Activated T-helper 2 cell treated with anti-CD3 and anti-CD28 coated beads, Interferon-gamma antibody, Interleukin-2, Interleukin-4, amounts not matched to agents 10 μg/mL and 5 μg/mL and 100 μg/mL, durations not matched to agents 14 hours and 24 hours and 36 hours (primary cell): Measurements from ENCODE around the gene WBP1L. TPM values are rescaled to one million over a fixed set of nuclear protein-coding genes. Genes with fewer than 3 reads are reported as not detected.
A peak's percentile ranks its signal among the peaks of the same experiment; 100 is the strongest.
"Not testable (repeated sequence)": the region's sequence is repeated elsewhere in the genome, so short reads cannot be mapped to it uniquely, and the experiment has no call there.

Source experiments
- DNase-seq: peaks from one replicate; pipeline ENCODE4 v3.0.0; 2021; ENCODE audit warnings: low spot score
- H3K27ac Mint-ChIP-seq: one replicate; pipeline ENCODE4 v1.8.0; 2021; ENCODE audit warnings: mixed read lengths
- H3K27me3 Mint-ChIP-seq: one replicate; pipeline ENCODE4 v1.8.0; 2021; ENCODE audit warnings: low read depth, mixed read lengths
- H3K36me3 Mint-ChIP-seq: one replicate; pipeline ENCODE4 v1.8.0; 2021; ENCODE audit warnings: low read depth, mixed read lengths
- H3K4me1 Mint-ChIP-seq: one replicate; pipeline ENCODE4 v1.8.0; 2021; ENCODE audit warnings: low read depth, mixed read lengths
- H3K4me3 Mint-ChIP-seq: one replicate; pipeline ENCODE4 v1.8.0; 2021; ENCODE audit warnings: low read depth, mild to moderate bottlenecking, moderate library complexity, mixed read lengths
- H3K9me3 Mint-ChIP-seq: one replicate; pipeline ENCODE4 v1.8.0; 2021; ENCODE audit warnings: mixed read lengths
- intact Hi-C: fragments of 100-400 bp; cut with micrococcal nuclease; formaldehyde crosslinking; loops from one replicate; pipeline ENCODE4 v1.15.1; 2023
- total RNA-seq: library from RNA; stranded (reverse); gene quantifications from 2 replicates; pipeline ENCODE4 v1.2.3, GENCODE V29; 2022

WBP1L gene
- 18.0 and 19.9 TPM in 2 replicates for total RNA-seq

DNA sequence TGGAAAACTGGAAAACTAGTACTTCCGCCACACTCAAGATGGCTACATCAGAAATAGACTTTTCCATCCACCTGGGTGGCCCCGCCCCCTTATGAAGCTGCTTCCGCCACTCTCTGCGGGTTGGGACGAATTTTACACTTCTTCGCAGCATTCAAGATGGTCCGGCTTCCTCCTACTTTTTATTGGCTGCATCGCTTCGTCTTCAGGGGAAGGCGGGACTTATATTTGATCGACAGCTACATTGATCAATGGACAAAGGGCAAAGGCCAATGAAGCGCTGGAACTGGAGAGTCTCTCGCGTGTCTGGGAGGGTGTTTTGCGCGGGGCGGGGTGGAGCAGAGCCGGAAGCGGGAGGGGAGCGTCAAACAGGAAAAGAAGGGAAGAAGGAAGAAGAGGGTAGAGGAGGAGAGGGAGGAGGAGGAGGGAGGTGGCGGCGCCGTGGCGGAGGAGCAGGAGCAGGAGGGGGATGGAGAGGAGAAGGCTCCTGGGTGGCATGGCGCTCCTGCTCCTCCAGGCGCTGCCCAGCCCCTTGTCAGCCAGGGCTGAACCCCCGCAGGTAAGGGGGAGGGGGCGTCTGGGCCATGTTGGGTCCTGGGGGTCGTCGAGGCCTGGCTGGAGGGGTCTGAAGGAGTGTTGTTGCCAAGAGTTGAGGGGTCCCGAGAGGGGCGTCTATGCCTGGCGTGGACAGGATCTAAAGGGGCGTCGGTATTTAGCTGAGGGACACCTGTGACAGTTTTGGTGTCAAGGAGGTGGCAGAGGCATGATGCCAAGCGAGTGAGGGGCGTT is at the start of gene WBP1L:
TSS of gene WBP1L (plus strand) at position 361 of the 786 bp plus-strand sequence. CDS start at position 467, 106 bp downstream.
- H3K27ac Mint-ChIP-seq = peak within 1 kb of the TSS; percentile 88
- H3K36me3 Mint-ChIP-seq = peaks cover 8% of the 10 kb centered on the region
- intact Hi-C loops = loop anchor here (1.0 to 2.0 kb wide), 3 partner anchors 29 to 241 kb away; partner anchors contain the start of genes ACTR1A, ARL3 and SFXN2
- H3K4me3 Mint-ChIP-seq = peak within 1 kb of the TSS; percentile 89
- peak; percentile 94 for DNase-seq
- peaks cover 5% of the 10 kb centered on the region for H3K9me3 Mint-ChIP-seq
- peaks cover 37% of the 10 kb centered on the region for H3K4me1 Mint-ChIP-seq
- no peaks in the 10 kb centered on the region for H3K27me3 Mint-ChIP-seq

DNA sequence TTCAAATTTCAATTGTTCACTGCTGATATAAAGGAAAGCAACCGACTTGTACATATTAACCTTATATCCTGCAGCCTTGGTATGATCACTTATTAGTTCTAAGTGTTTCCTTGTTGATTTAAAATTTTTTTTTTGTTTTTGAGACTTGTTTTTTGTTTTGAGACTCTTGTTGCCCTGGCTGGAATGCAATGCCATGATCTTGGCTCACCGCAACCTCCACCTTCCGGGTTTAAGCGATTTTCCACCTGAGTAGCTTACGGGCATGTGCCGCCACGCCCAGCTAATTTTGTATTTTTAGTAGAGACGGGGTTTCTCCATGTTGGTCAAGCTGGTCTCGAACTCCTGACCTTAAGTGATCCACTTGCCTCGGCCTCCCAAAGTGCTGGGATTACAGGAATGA is 48.3 kb upstream of the WBP1L start:
- DNase-seq, intact Hi-C loops, H3K4me1 Mint-ChIP-seq, H3K27me3 Mint-ChIP-seq, H3K9me3 Mint-ChIP-seq, H3K4me3 Mint-ChIP-seq, H3K27ac Mint-ChIP-seq: not testable (repeated sequence)
- peaks cover 38% of the 10 kb centered on the region for H3K36me3 Mint-ChIP-seq

DNA sequence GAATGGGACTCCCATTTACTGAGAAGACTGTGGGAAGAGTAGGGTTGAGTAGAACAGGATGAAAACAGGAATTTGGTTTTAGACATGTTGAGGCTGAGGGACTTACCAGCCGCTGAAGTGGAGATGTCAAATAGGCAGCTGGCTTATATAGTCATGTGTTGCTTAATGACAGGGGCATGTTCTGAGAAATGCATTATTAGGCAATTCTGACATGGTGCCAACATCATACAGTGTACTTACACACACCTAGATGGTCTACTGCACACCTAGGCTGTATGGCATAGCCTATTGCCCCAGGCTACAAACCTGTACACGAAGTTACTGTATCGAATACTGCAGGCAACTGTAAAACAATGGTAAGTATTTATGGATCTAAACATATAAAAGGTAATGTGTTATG is 47.0 kb upstream of the WBP1L start:
- no peak for DNase-seq
- H3K4me1 Mint-ChIP-seq = peaks cover 3% of the 10 kb centered on the region
- H3K36me3 Mint-ChIP-seq = peaks cover 38% of the 10 kb centered on the region
- H3K27ac Mint-ChIP-seq = no peak overlapping the region
- no peaks in the 10 kb centered on the region for H3K27me3 Mint-ChIP-seq
- no peaks in the 10 kb centered on the region for H3K9me3 Mint-ChIP-seq
- no peak overlapping the region for H3K4me3 Mint-ChIP-seq
- intact Hi-C loops = no loop called here

DNA sequence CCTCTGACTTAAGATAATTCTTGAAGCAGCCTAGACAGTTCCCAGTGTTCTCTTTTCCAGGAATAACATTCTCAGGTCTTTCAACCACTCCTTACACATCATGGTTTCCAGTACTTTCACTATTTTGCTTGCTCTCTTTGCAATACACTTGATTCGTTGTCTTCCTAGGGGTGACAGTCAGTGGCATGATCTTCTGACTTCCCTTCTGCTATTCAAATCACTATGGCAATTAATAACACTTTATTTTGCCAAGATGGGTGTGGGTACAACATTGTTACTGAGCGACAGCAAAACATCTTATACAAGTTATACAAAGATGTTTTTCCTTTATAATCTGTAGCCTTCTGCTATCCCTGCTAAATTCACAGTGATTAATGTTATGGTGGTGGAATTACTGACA is 44.9 kb upstream of the WBP1L start:
- Mint-ChIP-seq H3K27ac (no peak overlapping the region), H3K27me3 (no peaks in the 10 kb centered on the region), H3K9me3 (no peaks in the 10 kb centered on the region), H3K4me3 (no peak overlapping the region), H3K36me3 (peaks cover 42% of the 10 kb centered on the region), H3K4me1 (peaks cover 3% of the 10 kb centered on the region)
- no peak for DNase-seq
- intact Hi-C loops = no loop called here

DNA sequence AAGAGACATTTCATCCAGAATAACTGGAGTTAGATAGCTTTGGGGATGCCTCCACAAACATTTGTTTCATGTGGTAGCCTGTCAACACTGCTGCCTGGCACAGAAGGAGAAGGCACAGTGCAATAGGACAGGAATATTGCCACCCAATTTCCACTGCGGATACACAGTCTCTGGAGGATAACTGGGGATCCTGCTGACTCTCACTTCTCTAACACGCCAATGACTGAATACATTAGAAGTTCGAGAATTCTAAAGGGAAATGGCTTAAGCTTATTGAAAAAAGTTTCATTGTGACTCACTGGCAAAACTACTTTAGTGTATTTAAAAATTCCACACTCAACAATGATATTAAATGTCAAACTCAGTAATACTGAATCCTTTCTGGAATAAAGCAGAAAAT is 42.5 kb upstream of the WBP1L start:
- no peaks in the 10 kb centered on the region for H3K9me3 Mint-ChIP-seq
- no peaks in the 10 kb centered on the region for H3K27me3 Mint-ChIP-seq
- peaks cover 41% of the 10 kb centered on the region for H3K36me3 Mint-ChIP-seq
- intact Hi-C loops = no loop called here
- DNase-seq = no peak
- peaks cover 15% of the 10 kb centered on the region for H3K4me1 Mint-ChIP-seq
- no peak overlapping the region for H3K4me3 Mint-ChIP-seq
- H3K27ac Mint-ChIP-seq = no peak overlapping the region

DNA sequence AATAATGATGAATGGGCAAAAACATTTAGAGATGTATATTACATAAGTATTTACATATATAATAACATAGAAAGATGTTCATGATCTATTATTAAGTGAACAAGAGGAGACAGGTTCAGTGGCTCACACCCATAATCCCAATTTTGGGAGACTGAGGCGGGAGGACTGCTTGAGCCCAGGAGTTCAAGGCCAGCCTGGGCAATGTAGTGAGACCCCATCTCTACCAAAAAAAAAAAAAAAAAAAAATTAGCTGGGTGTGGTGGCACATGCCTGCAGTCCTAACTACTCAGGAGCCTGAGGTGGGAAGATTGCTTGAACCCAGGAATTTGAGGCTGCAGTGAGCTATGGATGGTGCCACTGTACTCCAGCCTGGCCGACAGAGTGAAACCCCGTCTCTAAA is 42.0 kb upstream of the WBP1L start:
- H3K36me3 Mint-ChIP-seq = peaks cover 35% of the 10 kb centered on the region
- intact Hi-C loops = loop anchor here (1.0 kb wide), 2 partner anchors 9 to 40 kb away; no protein-coding TSS in a partner anchor
- H3K4me3 Mint-ChIP-seq = no peak overlapping the region
- H3K27me3 Mint-ChIP-seq = no peaks in the 10 kb centered on the region
- no peak for DNase-seq
- H3K4me1 Mint-ChIP-seq = peaks cover 17% of the 10 kb centered on the region
- H3K9me3 Mint-ChIP-seq = no peaks in the 10 kb centered on the region
- H3K27ac Mint-ChIP-seq = no peak overlapping the region

DNA sequence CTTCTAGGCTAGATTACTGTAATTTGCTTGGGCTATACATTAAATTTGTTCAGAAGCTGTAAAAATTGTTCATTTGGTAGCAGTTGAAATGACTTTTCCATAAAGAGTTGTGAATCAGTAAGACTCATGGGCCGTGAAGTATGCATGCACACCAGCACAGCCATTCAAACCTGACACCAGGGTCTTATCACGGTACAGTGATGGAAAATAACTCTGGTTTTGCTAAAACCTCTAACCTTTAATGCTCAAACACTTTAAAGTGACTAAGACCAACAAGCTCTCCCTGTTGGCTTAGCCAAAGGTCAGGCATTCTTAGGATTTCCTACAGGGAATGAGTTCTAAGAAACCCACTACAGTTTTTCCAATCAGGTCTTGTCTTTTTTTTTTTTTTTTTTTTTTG is 41.0 kb upstream of the WBP1L start:
- DNase-seq = no peak
- H3K4me3 Mint-ChIP-seq = no peak overlapping the region
- peaks cover 21% of the 10 kb centered on the region for H3K4me1 Mint-ChIP-seq
- intact Hi-C loops = loop anchor here (1.0 kb wide), 2 partner anchors 8 to 41 kb away; no protein-coding TSS in a partner anchor
- peak overlapping the region; percentile 46 for H3K27ac Mint-ChIP-seq
- no peaks in the 10 kb centered on the region for H3K27me3 Mint-ChIP-seq
- H3K36me3 Mint-ChIP-seq = peaks cover 31% of the 10 kb centered on the region
- no peaks in the 10 kb centered on the region for H3K9me3 Mint-ChIP-seq

DNA sequence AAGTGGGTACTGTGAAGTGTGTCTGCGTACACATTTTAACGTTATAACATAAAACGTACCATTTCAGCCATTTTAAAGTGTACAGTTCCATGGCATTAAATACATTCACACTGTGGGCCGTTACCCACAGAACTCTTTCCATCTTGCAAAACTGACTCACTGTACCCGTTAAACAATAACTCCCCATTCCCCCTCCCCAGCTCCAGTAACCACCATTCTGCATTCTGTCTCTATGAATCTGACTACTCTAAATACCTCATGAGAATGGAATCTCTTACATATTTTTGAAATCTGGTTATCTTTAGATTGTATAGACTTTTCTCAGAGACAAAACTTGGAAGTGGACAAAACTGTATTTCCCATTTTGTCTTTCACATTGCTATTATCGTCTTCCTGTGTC is 38.8 kb upstream of the WBP1L start:
- Mint-ChIP-seq H3K27ac (peak overlapping the region; percentile 85), H3K36me3 (peaks cover 14% of the 10 kb centered on the region), H3K9me3 (no peaks in the 10 kb centered on the region), H3K4me1 (peaks cover 24% of the 10 kb centered on the region), H3K27me3 (no peaks in the 10 kb centered on the region), H3K4me3 (peak overlapping the region; percentile 10)
- intact Hi-C loops = no loop called here
- DNase-seq = no peak

DNA sequence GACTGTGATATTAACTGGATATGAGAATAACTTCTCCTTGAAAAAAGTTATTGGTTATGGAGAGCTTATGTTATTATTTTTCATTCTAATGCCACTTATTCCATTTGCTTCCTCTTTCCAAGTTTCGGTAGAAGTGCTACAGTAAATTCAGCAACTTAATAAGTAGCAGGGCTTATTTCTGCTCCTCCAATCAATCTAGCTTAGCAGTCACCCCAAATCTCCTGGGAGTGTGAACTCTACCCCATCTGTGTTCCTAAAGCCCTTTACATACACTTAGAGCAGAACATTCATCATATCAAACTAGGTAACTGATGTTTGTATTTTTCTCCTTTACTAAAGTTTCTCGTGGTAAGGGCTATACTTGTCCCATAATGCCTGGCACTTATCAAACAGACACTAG is 38.2 kb upstream of the WBP1L start:
- Mint-ChIP-seq H3K9me3 (no peaks in the 10 kb centered on the region), H3K36me3 (peaks cover 12% of the 10 kb centered on the region), H3K27me3 (no peaks in the 10 kb centered on the region), H3K4me3 (no peak overlapping the region), H3K4me1 (peaks cover 30% of the 10 kb centered on the region), H3K27ac (peak overlapping the region; percentile 85)
- intact Hi-C loops = no loop called here
- DNase-seq = no peak

DNA sequence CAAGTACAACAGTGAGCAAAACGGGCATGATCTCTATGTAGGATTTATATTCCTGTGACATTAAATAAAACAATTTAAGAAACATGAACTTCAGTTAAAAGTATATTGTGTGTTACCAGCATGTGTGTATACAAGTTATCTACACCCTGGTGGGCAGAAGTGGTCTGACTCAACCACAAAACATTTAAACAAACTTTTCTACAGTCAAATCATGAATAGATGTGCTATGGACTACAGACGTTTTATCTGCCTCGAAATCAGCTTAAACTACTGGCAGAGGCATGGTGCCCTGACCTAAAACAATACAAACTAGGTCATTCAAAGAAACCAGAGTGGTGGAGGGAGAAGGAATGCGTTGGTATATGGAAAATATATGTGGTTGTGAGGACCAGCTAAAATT is 33.1 kb upstream of the WBP1L start:
- DNase-seq = no peak

DNA sequence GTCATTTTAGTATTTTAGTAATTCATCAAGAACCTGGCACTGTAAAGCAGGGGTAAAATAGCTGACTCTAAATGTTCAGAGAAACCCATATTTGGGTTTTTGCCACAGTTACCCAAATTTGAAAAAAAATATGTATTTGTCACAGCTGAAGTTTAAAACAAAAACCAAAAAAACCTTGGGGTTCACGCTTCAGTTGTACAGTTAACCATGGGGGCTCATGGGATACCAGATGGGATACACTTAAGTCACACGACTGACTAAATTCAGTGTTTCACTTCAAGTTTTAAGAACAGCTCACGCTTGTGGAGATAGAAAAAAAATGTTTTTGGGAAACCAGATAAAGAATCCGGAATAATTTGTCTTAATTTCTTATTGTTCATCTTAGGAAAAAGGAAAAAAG is 31.7 kb upstream of the WBP1L start:
- no peaks in the 10 kb centered on the region for H3K27me3 Mint-ChIP-seq
- H3K9me3 Mint-ChIP-seq = no peaks in the 10 kb centered on the region
- peak overlapping the region; percentile 77 for H3K27ac Mint-ChIP-seq
- peaks cover 50% of the 10 kb centered on the region for H3K4me1 Mint-ChIP-seq
- no peak for DNase-seq
- intact Hi-C loops = loop anchor here (5.0 kb wide), 2 partner anchors 40 to 560 kb away; partner anchors contain the start of gene NOLC1
- H3K4me3 Mint-ChIP-seq = peak overlapping the region; percentile 49
- H3K36me3 Mint-ChIP-seq = peaks cover 13% of the 10 kb centered on the region

More for the DNA sequence above, 33.1 kb upstream of the WBP1L start:
- H3K36me3 Mint-ChIP-seq = peaks cover 3% of the 10 kb centered on the region
- intact Hi-C loops = loop anchor here (1.0 to 5.0 kb wide), 3 partner anchors 8 to 558 kb away; partner anchors contain the start of gene NOLC1
- H3K27me3 Mint-ChIP-seq = no peaks in the 10 kb centered on the region
- H3K4me1 Mint-ChIP-seq = peaks cover 48% of the 10 kb centered on the region
- H3K4me3 Mint-ChIP-seq = peak overlapping the region; percentile 34
- no peaks in the 10 kb centered on the region for H3K9me3 Mint-ChIP-seq
- H3K27ac Mint-ChIP-seq = peak overlapping the region; percentile 93

DNA sequence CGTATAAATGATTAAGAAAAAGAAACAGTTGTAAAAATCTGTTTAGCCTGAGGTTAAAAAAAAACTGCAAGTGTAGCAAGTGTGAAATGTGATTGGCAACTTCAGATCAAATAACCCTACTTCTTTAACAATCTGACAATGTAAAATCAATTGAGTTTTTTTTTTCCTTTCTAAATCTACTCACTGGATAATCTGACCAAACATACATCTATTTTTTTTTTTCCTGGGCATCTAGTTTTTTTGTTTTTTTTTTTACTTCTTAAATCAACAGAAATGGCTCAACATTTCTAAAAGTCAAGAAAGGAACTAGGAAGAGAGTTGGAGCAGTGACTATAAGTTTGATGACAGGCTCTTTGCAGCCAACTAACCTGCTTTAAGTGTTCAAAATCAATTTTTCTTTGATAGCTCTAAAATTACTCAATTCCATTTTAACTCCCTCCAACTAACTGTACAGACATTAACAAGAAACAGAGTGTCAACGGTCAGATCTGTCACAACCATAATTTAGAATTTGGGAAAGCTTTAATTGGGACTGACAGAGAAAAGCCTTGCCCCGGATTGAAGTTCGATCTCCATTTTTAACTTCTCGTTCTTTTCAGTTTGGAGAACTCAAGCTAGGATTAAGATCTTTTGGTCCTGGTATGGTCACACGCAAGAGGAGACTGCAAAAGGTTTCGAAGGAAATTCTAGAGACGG is 30.8 kb upstream of the WBP1L start:
- H3K27me3 Mint-ChIP-seq = no peaks in the 10 kb centered on the region
- H3K4me1 Mint-ChIP-seq = peaks cover 51% of the 10 kb centered on the region
- H3K4me3 Mint-ChIP-seq = peak overlapping the region; percentile 92
- H3K27ac Mint-ChIP-seq = peak overlapping the region; percentile 92
- peaks cover 22% of the 10 kb centered on the region for H3K36me3 Mint-ChIP-seq
- no peaks in the 10 kb centered on the region for H3K9me3 Mint-ChIP-seq
- intact Hi-C loops = loop anchor here (5.0 kb wide), 2 partner anchors 41 to 561 kb away; partner anchors contain the start of gene NOLC1
- DNase-seq = no peak

DNA sequence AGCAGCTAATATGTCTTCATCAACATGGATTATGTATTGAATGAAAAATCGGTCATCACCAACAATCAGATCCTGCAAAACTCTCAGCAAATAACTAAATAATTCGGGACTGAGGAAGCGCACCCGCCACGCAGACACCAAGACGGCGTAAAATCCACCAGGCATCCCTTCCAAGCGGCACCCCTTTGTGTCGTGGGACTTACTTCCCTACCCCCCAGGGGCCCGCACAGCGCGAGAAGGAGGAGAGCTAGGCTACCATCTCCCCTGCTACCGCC is 30.3 kb upstream of the WBP1L start:
- DNase-seq = no peak
- H3K4me1 Mint-ChIP-seq = peaks cover 52% of the 10 kb centered on the region

More for the DNA sequence above, 30.3 kb upstream of the WBP1L start:
- no peaks in the 10 kb centered on the region for H3K9me3 Mint-ChIP-seq
- H3K27me3 Mint-ChIP-seq = no peaks in the 10 kb centered on the region
- intact Hi-C loops = loop anchor here (5.0 kb wide), 2 partner anchors 41 to 561 kb away; partner anchors contain the start of gene NOLC1
- peak overlapping the region; percentile 92 for H3K27ac Mint-ChIP-seq
- H3K36me3 Mint-ChIP-seq = peaks cover 24% of the 10 kb centered on the region
- H3K4me3 Mint-ChIP-seq = peak overlapping the region; percentile 92
